NCI-H2171 (cell line): ENCODE results near the gene HAUS7.

Experiments used
- DNase-seq: peaks from one replicate; lab custom pipeline; 2025; lab: John Stamatoyannopoulos, UW

Gene HAUS7

GRCh38 chrX:153438532-153438931, 31.8 kb downstream of the HAUS7 start:
- no peak for DNase-seq

DNA sequence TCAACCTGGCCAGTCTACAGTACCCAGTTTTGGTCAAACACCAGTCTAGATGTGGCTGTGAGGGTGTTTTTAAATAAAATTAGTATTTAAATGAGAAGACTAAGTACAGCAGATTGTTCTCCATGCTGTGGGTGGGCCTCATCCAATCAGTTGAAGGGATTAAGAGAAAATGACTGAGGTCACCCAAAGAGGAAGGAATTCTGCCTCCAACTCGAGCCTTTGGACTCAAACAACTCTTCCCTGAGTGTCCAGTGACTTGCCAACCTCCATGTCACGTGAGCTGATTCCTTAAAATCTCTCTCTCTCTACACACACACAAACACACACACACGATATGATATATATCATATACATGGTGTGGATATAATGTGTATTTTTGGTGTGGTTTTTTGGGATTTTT, 34.5 kb downstream of the HAUS7 start:
- no peak for DNase-seq

DNA sequence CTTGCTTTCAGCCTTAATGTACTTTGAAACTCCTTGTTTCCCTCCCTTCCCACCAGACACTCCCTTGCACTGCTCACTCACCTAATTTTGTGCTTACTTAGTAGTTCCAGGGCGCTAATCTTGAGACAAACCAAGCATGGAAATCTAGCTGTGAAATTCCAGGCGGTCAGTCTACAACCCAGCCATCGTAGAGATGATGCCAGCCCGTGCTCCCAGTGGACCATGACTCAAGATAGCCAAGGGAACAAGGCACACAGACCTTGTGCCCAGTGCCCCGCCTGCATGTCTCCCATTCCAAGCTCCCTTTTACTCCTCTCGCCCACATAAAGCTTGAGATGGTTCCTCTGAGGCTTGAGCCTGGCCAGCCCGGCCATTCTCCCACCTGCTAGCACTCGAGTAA, 35.6 kb downstream of the HAUS7 start:
- no peak for DNase-seq

GRCh38 chrX:153433781-153434285, 36.5 kb downstream of the HAUS7 start:
- DNase-seq = no peak

DNA sequence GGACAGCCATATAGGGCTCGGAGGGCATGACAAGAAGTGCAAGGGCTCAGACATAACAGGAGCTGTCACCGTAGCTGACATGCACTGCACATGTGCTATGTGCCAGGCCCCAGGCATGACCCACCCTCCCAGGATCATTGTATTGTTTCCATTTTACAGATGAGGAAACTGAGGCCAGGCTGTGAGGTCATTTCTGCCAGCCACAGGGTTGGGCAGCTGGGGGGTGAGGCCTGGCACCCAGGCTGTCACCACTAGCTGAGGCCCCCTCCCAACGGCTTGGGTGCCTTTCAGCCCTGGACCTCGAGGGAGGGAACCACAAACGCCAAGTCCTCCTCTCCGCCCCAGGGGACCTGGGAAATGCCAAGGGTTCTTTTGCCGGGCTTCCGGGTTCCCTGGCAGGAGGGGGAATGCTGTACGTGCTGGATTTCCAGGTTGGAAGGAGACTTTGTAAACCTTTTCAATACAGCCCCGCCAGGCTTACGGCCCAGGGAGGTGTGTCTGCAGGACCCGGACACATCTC, 37.2 kb downstream of the HAUS7 start:
- DNase-seq = no peak

DNA sequence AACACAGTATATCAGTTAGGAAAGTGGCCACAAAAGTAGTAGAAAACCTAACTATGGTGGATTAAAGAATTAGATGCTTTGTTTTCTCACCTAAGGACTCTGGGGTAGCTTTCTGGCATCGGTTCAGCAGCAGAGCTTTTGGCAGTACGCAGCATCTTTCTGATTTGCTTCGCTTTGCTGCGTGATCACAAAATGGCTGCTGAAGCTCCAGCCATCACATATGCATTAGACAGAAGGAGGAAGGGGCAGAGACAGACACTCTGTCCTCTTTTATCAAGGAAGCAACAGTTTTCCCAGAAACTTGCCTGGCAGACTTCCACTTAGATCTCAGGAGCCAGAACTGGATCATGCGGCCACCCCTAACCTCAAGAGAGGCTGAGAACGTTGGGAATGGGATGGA, 39.6 kb downstream of the HAUS7 start:
- no peak for DNase-seq

DNA sequence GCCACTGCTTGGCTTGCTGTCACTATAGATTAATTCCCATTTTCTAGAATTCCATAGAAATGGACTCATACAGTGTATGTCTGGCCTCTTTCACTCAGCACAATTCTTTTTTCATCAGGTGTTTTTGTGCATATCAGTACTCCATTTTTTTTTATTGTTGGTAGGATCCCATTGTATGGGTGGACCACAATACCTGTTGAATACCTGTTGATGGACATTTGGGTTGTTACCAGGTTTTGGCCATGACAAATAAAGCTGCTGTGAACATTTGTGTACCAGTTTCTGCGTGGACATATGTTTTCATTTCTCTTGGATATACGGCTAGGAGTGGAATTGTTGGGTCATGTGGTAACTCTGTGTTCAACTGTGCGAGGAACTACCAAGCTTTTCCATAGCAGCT, 44.2 kb downstream of the HAUS7 start:
- no peak for DNase-seq

DNA sequence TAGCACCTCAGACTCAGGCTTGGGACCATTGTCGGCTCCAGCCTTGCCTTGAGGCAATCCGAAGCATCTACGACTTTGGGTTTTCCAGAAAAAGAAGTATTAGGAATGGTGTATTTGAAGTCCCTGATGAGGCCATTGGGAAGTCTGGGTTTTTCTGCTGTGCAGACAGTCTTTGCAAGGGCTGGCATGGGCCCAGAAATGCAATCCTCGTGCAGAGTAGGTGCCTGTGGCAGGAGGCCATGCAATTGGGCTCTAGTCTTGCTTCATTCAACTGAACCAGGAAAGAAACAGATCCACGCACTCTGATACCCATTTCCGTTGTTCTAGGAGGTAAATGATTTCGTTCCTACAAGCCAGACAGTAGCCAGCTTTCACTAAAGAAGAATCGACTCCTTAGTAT, 46.7 kb downstream of the HAUS7 start:
- DNase-seq = no peak

DNA sequence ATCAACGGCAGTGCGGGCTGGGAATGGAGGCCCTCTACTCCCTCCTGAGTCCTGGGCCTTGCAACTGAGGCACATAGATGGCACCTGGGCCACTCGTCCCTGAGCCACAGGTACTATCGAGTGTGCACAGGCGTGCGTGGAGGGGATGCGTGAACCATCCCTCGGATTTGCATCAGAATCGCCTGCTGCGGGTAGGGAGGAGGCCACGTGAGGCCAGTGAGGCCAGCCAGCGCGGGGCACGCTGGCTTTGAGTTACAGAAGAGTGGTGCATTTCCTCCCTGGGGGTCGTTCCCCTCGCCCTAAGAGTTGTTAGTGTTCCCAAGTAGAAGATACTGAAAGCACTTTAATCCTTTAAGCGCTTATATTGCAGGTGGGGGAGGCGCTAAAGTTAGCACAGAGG, 48.5 kb downstream of the HAUS7 start:
- DNase-seq = no peak

DNA sequence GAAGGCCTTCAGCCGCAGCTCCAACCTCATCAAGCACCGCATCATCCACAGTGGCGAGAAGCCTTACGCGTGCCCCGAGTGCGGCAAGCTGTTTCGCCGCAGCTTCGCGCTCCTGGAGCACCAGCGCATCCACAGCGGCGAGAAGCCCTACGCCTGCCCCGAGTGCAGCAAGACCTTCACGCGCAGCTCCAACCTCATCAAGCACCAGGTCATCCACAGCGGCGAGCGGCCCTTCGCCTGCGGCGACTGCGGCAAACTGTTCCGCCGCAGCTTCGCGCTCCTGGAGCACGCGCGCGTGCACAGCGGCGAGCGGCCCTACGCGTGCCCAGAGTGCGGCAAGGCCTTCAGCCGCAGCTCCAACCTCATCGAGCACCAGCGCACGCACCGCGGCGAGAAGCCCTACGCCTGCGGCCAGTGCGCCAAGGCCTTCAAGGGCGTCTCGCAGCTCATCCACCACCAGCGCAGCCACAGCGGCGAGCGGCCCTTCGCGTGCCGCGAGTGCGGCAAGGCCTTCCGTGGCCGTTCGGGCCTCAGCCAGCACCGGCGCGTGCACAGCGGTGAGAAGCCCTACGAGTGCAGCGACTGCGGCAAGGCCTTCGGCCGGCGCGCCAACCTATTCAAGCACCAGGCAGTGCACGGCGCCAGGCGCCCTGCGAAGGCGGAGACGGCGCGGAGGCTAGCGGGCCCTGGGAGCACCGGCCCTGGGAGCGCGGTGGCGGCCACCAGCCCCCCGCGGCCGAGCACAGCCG, 49.4 kb downstream of the HAUS7 start:
- DNase-seq = no peak

DNA sequence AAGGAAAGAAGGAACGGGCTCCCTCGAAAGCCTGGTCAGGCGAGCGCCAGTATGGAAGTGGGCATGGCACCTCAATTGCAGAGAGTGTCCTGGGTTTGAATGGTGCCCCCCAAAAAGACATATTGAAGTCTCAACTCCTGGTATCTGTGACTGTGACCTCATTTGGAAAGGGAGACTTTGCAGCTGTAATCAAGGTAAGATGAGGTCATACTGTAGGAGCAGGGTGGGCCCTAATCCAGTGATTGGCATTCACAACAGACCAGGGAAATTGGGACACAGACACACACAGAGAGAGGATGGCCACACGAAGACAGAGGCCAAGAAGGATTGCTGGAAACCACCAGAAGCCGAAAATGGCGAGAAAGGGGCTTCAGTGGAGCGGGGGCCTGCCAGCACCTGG, 52.7 kb downstream of the HAUS7 start:
- DNase-seq = no peak

- peak; percentile 69 for DNase-seq
Measured at GRCh38 chrX:153416781-153417450, 53.5 kb downstream of the HAUS7 start.

DNA sequence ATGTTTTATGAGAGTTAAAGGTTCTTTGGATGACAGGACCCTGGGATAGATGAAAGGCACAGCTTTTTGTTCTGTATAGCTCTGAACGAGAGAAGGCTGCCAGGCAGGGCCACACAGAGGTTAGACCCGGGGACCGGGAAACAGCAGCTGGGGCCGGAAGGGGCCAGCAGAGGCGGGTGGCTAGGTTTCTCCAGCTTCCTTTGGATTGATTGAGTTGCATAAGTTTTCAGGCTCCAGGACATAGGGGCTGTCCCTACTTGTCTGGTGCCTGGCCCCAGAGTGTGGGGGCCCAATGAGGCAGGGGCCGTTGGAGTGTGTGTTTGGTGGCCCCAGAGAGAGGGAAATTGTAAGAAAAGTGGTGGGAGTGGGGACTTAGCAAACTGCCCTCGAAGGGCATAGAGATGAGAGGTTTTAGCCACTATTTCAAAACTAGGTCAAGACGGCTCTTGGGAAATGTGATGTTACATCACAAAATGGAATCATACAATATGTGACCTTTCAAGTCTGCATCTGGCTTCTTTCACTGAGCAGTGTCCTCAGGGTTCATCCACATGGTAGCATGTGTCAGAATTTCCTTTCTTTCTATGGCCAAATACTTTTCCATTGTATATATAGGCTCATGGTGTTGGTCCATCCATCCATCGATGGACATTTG, 55.4 kb downstream of the HAUS7 start:
- DNase-seq = no peak

DNA sequence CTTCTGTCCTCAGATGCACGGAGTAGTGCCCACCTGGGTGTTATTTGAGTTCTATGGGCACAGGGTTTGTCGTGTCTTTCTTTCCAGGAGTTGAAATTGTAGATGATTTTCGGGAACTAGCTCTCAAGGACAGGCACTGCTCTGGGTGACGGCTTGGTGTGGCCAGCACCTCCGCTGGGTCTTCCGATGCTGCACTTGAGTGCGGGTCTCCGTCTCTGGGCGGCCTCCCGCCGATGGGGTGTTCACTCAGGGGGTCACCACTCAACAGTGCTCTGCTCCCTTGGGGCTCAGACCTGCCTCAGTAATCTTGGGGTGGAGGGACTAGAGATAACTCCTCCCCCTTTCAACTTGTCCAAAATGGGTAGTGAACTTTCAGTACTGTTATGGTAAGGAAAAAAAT, 56.6 kb downstream of the HAUS7 start:
- no peak for DNase-seq

DNA sequence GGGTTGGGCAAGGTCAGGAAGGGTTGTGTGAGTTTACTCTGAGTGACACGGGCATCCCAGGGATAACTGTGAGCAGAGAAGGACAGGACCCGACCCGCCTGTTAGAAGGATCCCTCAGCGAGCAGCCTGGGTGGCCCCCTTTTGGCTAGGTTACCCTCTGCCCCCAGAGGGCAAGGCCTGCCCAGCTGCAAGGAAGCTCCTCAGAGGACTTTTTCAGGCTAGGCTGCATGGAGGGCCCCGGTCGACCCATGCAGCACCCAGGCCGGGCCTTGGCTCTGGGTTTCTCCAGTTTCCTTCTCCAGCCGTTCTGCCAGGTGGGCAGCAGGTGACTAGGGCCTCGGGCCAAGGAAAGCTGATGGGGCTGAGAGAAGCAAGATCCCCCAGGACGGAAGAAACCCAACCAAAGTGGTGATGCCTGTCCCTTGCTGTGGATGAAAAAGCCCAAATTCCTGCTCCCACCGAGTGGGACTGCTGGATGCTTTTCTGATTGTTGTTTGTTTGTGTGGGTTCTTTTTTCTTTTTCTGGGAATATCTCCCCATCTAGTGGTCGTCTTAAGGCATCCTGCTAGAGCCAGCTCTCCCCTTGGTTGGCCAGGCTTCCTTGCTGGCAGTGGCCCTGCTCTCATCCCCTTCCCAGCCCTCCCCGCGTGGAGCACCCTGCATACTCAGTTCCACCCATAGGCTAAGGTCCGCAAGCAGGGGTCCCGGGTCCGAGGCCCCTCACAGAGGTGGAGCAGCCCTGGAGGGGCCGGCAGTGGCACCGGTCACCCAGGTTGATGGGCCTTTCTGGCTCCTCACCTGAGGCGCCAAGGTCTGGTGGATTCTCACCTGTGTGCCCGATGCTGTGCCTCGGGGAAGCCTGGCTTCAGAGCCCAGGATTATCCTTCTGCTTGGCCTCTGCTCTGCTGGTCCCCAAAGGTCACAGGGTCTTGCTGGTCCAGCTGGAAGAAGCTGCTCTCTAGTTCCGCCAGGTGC, 57.3 kb downstream of the HAUS7 start:
- no peak for DNase-seq

- DNase-seq = no peak
Measured at GRCh38 chrX:153411988-153412574, 58.3 kb downstream of the HAUS7 start.

GRCh38 chrX:153411255-153411987, 59.0 kb downstream of the HAUS7 start, which contains the start of gene ZFP92:
TSS of gene ZFP92 (plus strand) at chrX:153411472. CDS start at chrX:153418323, 6,851 bp downstream.
- no peak for DNase-seq

DNA sequence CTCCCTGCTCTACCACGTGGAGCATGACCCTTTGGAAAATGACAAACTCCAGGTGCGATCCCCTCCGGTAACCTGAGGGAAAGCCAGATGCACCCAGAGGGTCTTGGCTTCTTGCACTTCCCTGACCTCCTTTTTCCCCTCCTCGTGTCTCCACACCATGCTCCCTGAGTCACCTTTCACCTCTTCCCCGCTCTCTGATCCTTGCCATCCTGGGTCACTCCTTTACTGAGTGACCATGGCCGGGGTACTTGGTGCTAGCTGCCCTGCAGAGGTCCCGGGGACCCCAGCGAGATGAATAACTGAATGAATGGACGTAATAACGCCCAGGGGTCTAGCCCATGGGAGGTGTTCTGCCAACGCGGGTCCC, 59.5 kb downstream of the HAUS7 start:
- DNase-seq = no peak

GRCh38 chrX:153410373-153410772, 60.0 kb downstream of the HAUS7 start:
- DNase-seq = no peak

DNA sequence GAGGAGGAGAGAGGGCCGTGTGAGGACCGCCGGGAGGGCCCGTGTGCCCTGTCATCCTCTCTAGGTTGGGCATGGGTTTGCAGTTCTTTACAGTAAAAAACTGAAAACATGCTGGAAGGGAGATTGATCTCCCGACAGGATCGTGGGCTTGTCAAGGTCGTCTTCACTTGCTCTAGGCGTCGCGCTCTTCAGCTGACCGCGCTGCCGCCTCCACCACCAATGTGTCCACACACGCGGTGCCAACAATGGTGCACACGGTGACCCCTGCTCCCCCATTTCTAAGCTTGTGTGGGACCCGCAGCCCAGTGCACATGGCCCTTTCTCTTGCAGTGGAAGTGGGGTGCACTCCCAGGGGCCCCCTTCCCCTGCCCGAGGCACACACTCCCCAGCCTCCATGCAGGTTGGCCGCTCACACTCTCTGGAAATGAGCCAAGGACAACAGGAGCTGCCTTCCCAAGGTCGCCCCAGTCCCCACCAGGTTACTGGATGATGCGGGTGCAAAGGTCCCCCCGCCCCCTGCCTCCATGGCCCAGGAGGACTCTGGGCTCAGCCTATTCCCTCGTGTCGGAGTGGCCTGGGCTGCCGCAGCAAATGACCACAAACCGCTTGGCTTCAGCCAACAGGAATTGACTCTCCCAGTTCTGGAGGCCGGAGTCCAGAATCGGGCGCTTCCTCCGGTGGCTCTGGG, 60.8 kb downstream of the HAUS7 start:
- no peak for DNase-seq
